NOMO-1 treated with DMSO at 0.1 percent for 48 hours (cell line): Measurements from ENCODE around the gene PFDN5.

ENCODE experiments used
- DNase-seq: peaks from one replicate; lab custom pipeline; 2025; ENCODE audit not compliant: unreplicated experiment; lab: John Stamatoyannopoulos, UW

Gene PFDN5

GRCh38 chr12:53295070-53295890, at the start of gene PFDN5:
Gene PFDN5, plus strand, starts transcription at chr12:53295542. Its CDS starts 26 bp downstream, at chr12:53295568.
- DNase-seq: peak; percentile 86

GRCh38 chr12:53251477-53252348, 43.6 kb upstream of the PFDN5 start:
- peak; percentile 50 for DNase-seq

- DNase-seq: no peak
Measured at GRCh38 chr12:53252349-53252916, 42.9 kb upstream of the PFDN5 start.

GRCh38 chr12:53253298-53253697, 42.0 kb upstream of the PFDN5 start:
- DNase-seq: no peak

- DNase-seq: no peak
Measured at GRCh38 chr12:53254816-53255545, 40.4 kb upstream of the PFDN5 start.

- DNase-seq: peak; percentile 97
Measured at GRCh38 chr12:53255996-53256395, 39.3 kb upstream of the PFDN5 start.

- no peak for DNase-seq
Measured at GRCh38 chr12:53258541-53259539, 36.5 kb upstream of the PFDN5 start.

GRCh38 chr12:53259891-53260290, 35.5 kb upstream of the PFDN5 start:
- DNase-seq: no peak

- no peak for DNase-seq
Measured at GRCh38 chr12:53265783-53266182, 29.6 kb upstream of the PFDN5 start.

- DNase-seq: peak; percentile 60
Measured at GRCh38 chr12:53267306-53267998, 27.9 kb upstream of the PFDN5 start.

- DNase-seq: peak; percentile 75
Measured at GRCh38 chr12:53267999-53268629, 27.2 kb upstream of the PFDN5 start, which contains the start of gene ESPL1. Gene ESPL1, plus strand, starts transcription at chr12:53268299. Its CDS starts 468 bp downstream, at chr12:53268767.

- no peak for DNase-seq
Measured at GRCh38 chr12:53268630-53269562, 26.4 kb upstream of the PFDN5 start.

- no peak for DNase-seq
Measured at GRCh38 chr12:53274445-53274844, 20.9 kb upstream of the PFDN5 start.

- no peak for DNase-seq
Measured at GRCh38 chr12:53276511-53276910, 18.8 kb upstream of the PFDN5 start.

GRCh38 chr12:53277981-53278380, 17.4 kb upstream of the PFDN5 start:
- no peak for DNase-seq

- DNase-seq: no peak
Measured at GRCh38 chr12:53279283-53279869, 16.0 kb upstream of the PFDN5 start.

GRCh38 chr12:53279888-53280498, 15.3 kb upstream of the PFDN5 start:
- no peak for DNase-seq
